Aorta (tissue), 5 donors: ENCODE measurements around the gene HBM. TPM values are rescaled to one million over a fixed set of nuclear protein-coding genes. Genes with fewer than 3 reads are reported as not detected.
A peak's percentile ranks its signal among the peaks of the same experiment; 100 is the strongest.

Experiments
- ATAC-seq: fragments of 200-7000 bp; cut with Tn5 transposase; one replicate; pipeline ENCODE4 v1.9.1; 2022; ENCODE audit warnings: moderate library complexity; ENCODE audit not compliant: low FRiP score
- DNase-seq, 2 donors: peaks; one replicate each; pipeline ENCODE4 v3.0.0-alpha.2; 2020
- H3K27ac ChIP-seq, 2 donors: one replicate each; pipeline ENCODE4 v1.5.1; 2013; ENCODE audit warnings: low read length in 2 of 2, mild to moderate bottlenecking in 2 of 2, moderate library complexity in 2 of 2, control low read depth in 1 of 2, inconsistent platforms in 1 of 2, low read depth in 1 of 2
- H3K27me3 ChIP-seq, 2 donors: one replicate each; pipeline ENCODE4 v1.6.1; 2013; ENCODE audit warnings: control low read depth in 1 of 2, low read length in 1 of 2, mild to moderate bottlenecking in 1 of 2, moderate library complexity in 1 of 2; ENCODE audit not compliant: insufficient read depth in 2 of 2, control insufficient read depth in 1 of 2
- H3K36me3 ChIP-seq, 2 donors: one replicate each; pipeline ENCODE4 v1.6.1; 2013; ENCODE audit warnings: control low read depth in 1 of 2, low read length in 1 of 2, mild to moderate bottlenecking in 1 of 2; ENCODE audit not compliant: insufficient read depth in 2 of 2, control insufficient read depth in 1 of 2
- H3K4me1 ChIP-seq, 2 donors: one replicate each; pipeline ENCODE4 v1.6.1; 2013; ENCODE audit warnings: low read length in 2 of 2, control low read depth in 1 of 2, mild to moderate bottlenecking in 1 of 2, moderate library complexity in 1 of 2; ENCODE audit not compliant: insufficient read depth in 2 of 2, control insufficient read depth in 1 of 2
- H3K4me3 ChIP-seq, 2 donors: one replicate each; pipeline ENCODE4 v1.5.1; 2013; ENCODE audit warnings: low read length in 2 of 2, control low read depth in 1 of 2, mild to moderate bottlenecking in 1 of 2
- H3K9me3 ChIP-seq: one replicate; pipeline ENCODE4 v1.6.1; 2013; ENCODE audit warnings: mild to moderate bottlenecking, low read length; ENCODE audit not compliant: control insufficient read depth
- WGBS, 2 donors: extraction: QIAGEN DNeasy Blood & Tissue Kit; methylation state at CpG; one replicate each; pipeline ENCODE4 v1.1.7; 2013; 5-methylcytosine and 5-hydroxymethylcytosine counted together
- intact Hi-C, 2 donors: fragments of 100-400 bp; cut with DNase I; formaldehyde crosslinking; loops; one replicate each; pipeline versions ENCODE4 v1.14.2 to v1.15.0; 2022
- polyA plus RNA-seq, 2 donors: library from polyadenylated mRNA; stranded (reverse); fragments of 200-250 nt; gene quantifications; one replicate each; pipeline ENCODE4 v1.2.3, GENCODE V29; 2013
- total RNA-seq, 2 donors: library from RNA; stranded (reverse); fragmentation: NEBNext Ultra II Directional; extraction: Animal tissue kit (Norgen Biotek cat#: 25700); gene quantifications; one replicate each; pipeline ENCODE4 v1.2.1, GENCODE V29; 2021
- donor health status: healthy with polysubstance abuse.
- donor health status: Bipolar disorder and iron deficiency.
- donor health status: DM: no; HTN: no; CAD: no.
- donor health status: DM: no; HTN: no; CAD: no.
- donor health status: DM: yes; HTN: yes; CAD: no.

The HBM gene
- total and polyA plus RNA-seq, 4 donors: 3.1 TPM; not detected in 3

GRCh38 chr16:185213-185612 lies 19.4 kb downstream of the HBM start:
- peaks cover 0 to 10% of the 10 kb centered on the region in 2 donors for H3K36me3 ChIP-seq
- H3K4me3 ChIP-seq: no peak overlapping the region
- no peaks in the 10 kb centered on the region for H3K9me3 ChIP-seq
- no peaks in the 10 kb centered on the region for H3K4me1 ChIP-seq
- DNase-seq: peak in 1 of 2 donors; percentile 19
- H3K27me3 ChIP-seq: no peaks in the 10 kb centered on the region
- intact Hi-C loops: no loop called here
- H3K27ac ChIP-seq: no peak overlapping the region
- WGBS, 2 donors: 86 to 88% methylated on average over 13 of the region's 13 CpGs
- ATAC-seq: no peak

- H3K9me3 ChIP-seq: no peaks in the 10 kb centered on the region
- no peaks in the 10 kb centered on the region for H3K27me3 ChIP-seq
- ATAC-seq: no peak
- 80 to 84% methylated on average over 10 to 11 of the region's 11 CpGs for WGBS, 2 donors
- no peak overlapping the region for H3K4me3 ChIP-seq
- intact Hi-C loops: no loop called here
- H3K36me3 ChIP-seq: peaks cover 0 to 10% of the 10 kb centered on the region in 2 donors
- H3K27ac ChIP-seq: no peak overlapping the region
- no peaks in the 10 kb centered on the region for H3K4me1 ChIP-seq
- DNase-seq: no peak
Measured at GRCh38 chr16:185691-186090, 19.9 kb downstream of the HBM start.

GRCh38 chr16:187330-187729 lies 21.6 kb downstream of the HBM start:
- Histone ChIP-seq H3K36me3 (peaks cover 0 to 18% of the 10 kb centered on the region in 2 donors), H3K4me1 (no peaks in the 10 kb centered on the region), H3K4me3 (no peak overlapping the region), H3K27ac (no peak overlapping the region), H3K9me3 (no peaks in the 10 kb centered on the region), H3K27me3 (no peaks in the 10 kb centered on the region)
- WGBS, 2 donors: 93 to 96% methylated on average over 8 of the region's 8 CpGs
- ATAC-seq: no peak
- intact Hi-C loops: no loop called here
- DNase-seq: peak in 1 of 2 donors; percentile 26

- intact Hi-C loops: no loop called here
- WGBS, 2 donors: 78 to 79% methylated on average over 8 of the region's 8 CpGs
- Histone ChIP-seq H3K27me3 (no peaks in the 10 kb centered on the region), H3K4me3 (no peak overlapping the region), H3K36me3 (peaks cover 0 to 20% of the 10 kb centered on the region in 2 donors), H3K27ac (no peak overlapping the region), H3K9me3 (no peaks in the 10 kb centered on the region), H3K4me1 (no peaks in the 10 kb centered on the region)
- DNase-seq (peak in 1 of 2 donors; percentile 23), ATAC-seq (no peak)
Measured at GRCh38 chr16:188674-189073, 22.9 kb downstream of the HBM start.

GRCh38 chr16:189604-190186 lies 23.9 kb downstream of the HBM start:
- WGBS, 2 donors: 93% methylated on average over 34 of the region's 34 CpGs
- Histone ChIP-seq H3K9me3 (no peaks in the 10 kb centered on the region), H3K27ac (no peak overlapping the region), H3K4me3 (no peak overlapping the region), H3K27me3 (no peaks in the 10 kb centered on the region), H3K4me1 (no peaks in the 10 kb centered on the region), H3K36me3 (peaks cover 0 to 20% of the 10 kb centered on the region in 2 donors)
- intact Hi-C loops: no loop called here
- ATAC-seq: peak; percentile 46
- DNase-seq: peak in 1 of 2 donors; percentile 34

GRCh38 chr16:191831-192230 lies 26.1 kb downstream of the HBM start:
- Histone ChIP-seq H3K27me3 (no peaks in the 10 kb centered on the region), H3K4me3 (no peak overlapping the region), H3K36me3 (peaks cover 0 to 24% of the 10 kb centered on the region in 2 donors), H3K27ac (no peak overlapping the region), H3K4me1 (no peaks in the 10 kb centered on the region), H3K9me3 (no peaks in the 10 kb centered on the region)
- peak in 1 of 2 donors; percentile 12 for DNase-seq
- WGBS, 2 donors: 89 to 91% methylated on average over 4 of the region's 4 CpGs
- ATAC-seq: no peak
- intact Hi-C loops: no loop called here

- 91 to 93% methylated on average over 11 of the region's 11 CpGs for WGBS, 2 donors
- Histone ChIP-seq H3K27ac (no peak overlapping the region), H3K4me1 (no peaks in the 10 kb centered on the region), H3K4me3 (no peak overlapping the region), H3K36me3 (peaks cover 0 to 25% of the 10 kb centered on the region in 2 donors), H3K27me3 (no peaks in the 10 kb centered on the region), H3K9me3 (no peaks in the 10 kb centered on the region)
- intact Hi-C loops: no loop called here
- DNase-seq: no peak
- no peak for ATAC-seq
Measured at GRCh38 chr16:192686-193085, 26.9 kb downstream of the HBM start.

- 90 to 91% methylated on average over 14 to 15 of the region's 15 CpGs for whole genome bisulfite sequencing, 2 donors
- intact Hi-C loops: no loop called here
Measured at GRCh38 chr16:193441-193840, 27.7 kb downstream of the HBM start.

GRCh38 chr16:194516-194915 lies 28.7 kb downstream of the HBM start:
- H3K36me3 ChIP-seq: peaks cover 4 to 24% of the 10 kb centered on the region in 2 donors
- intact Hi-C loops: no loop called here
- ATAC-seq: no peak
- no peak for DNase-seq
- H3K4me1 ChIP-seq: no peaks in the 10 kb centered on the region
- H3K27me3 ChIP-seq: no peaks in the 10 kb centered on the region
- no peak overlapping the region for H3K4me3 ChIP-seq
- H3K9me3 ChIP-seq: no peaks in the 10 kb centered on the region
- WGBS, 2 donors: 84 to 86% methylated on average over 6 of the region's 6 CpGs
- no peak overlapping the region for H3K27ac ChIP-seq

More at GRCh38 chr16:193441-193840, 27.7 kb downstream of the HBM start:
- H3K27me3 ChIP-seq: no peaks in the 10 kb centered on the region
- H3K4me1 ChIP-seq: no peaks in the 10 kb centered on the region
- ATAC-seq (no peak), DNase-seq (no peak)
- peaks cover 2 to 28% of the 10 kb centered on the region in 2 donors for H3K36me3 ChIP-seq
- H3K4me3 ChIP-seq: no peak overlapping the region
- no peak overlapping the region for H3K27ac ChIP-seq
- H3K9me3 ChIP-seq: no peaks in the 10 kb centered on the region
